Naive thymus-derived CD4-positive, alpha-beta T cell (primary cell): ENCODE measurements around the gene FLNC. TPM values are rescaled to one million over a fixed set of nuclear protein-coding genes. Genes with fewer than 3 reads are reported as not detected.

Experiments used
- polyA plus RNA-seq, 2 donors: library from polyadenylated mRNA; unstranded; fragments of 300-500 nt; fragmentation: Illumina TruSeq; gene quantifications; one replicate each; pipeline ENCODE4 v1.2.3, GENCODE V29; 2021
- total RNA-seq, 6 experiments: library from RNA in 5 of 6; stranded (reverse) in 5 of 6; gene quantifications; 1 replicate in 5 of 6; 2 replicates in 1 of 6; pipeline ENCODE4 v1.2.3 and lab custom pipeline; 2021 to 2026

The FLNC gene
- total and polyA plus RNA-seq, 7 experiments from 2014 or later = 0.05 to 0.19 TPM; not detected in 5

Other genes with a start within 250 kb of the FLNC start
- gene GARIN1A, start 158.1 kb upstream of the FLNC start, total RNA-seq = 1 to 10 TPM in 4 of 5 experiments, under 1 TPM in 1; 0.70 to 2.8 (median 1.8) TPM
- gene GARIN1A, start 158.1 kb upstream of the FLNC start, polyA plus RNA-seq = not detected
- 10 to 100 TPM; 18.6 to 36.2 (median 22.6) TPM for gene CALU, start 91.0 kb upstream of the FLNC start, total RNA-seq
- gene CALU, start 91.0 kb upstream of the FLNC start, polyA plus RNA-seq = 10 to 100 TPM; 19.2 to 22.2 TPM
- not detected for gene OPN1SW, start 54.6 kb upstream of the FLNC start, total RNA-seq
- not detected for gene OPN1SW, start 54.6 kb upstream of the FLNC start, polyA plus RNA-seq
- 10 to 100 TPM in 1 of 5 experiments, 1 to 10 TPM in 4; 6.7 to 14.0 (median 9.6) TPM for gene CCDC136, start 38.4 kb upstream of the FLNC start, total RNA-seq
- 1 to 10 TPM in 1 of 2 donors, under 1 TPM in 1; 0.70 to 1.6 TPM for gene CCDC136, start 38.4 kb upstream of the FLNC start, polyA plus RNA-seq
- 100 to 1,000 TPM in 2 of 5 experiments, 10 to 100 TPM in 3; 58.4 to 116 (median 79.1) TPM for gene ATP6V1F, start 32.5 kb downstream of the FLNC start, total RNA-seq
- 100 to 1,000 TPM; 339 to 340 TPM for gene ATP6V1F, start 32.5 kb downstream of the FLNC start, polyA plus RNA-seq
- 1 to 10 TPM in 1 of 5 experiments, under 1 TPM in 3, not detected in 1; 0.10 to 1.6 (median 0.24) TPM for gene KCP, start 80.3 kb downstream of the FLNC start, total RNA-seq
- not detected for gene KCP, start 80.3 kb downstream of the FLNC start, polyA plus RNA-seq
- 10 to 100 TPM in 1 of 5 experiments, 1 to 10 TPM in 4; 1.7 to 33.2 (median 4.6) TPM for gene IRF5, start 107.5 kb downstream of the FLNC start, total RNA-seq
- gene IRF5, start 107.5 kb downstream of the FLNC start, polyA plus RNA-seq = under 1 TPM; 0.38 to 0.95 TPM
- gene TNPO3, start 224.7 kb downstream of the FLNC start, total RNA-seq = 10 to 100 TPM; 28.6 to 40.6 (median 39.6) TPM
- gene TNPO3, start 224.7 kb downstream of the FLNC start, polyA plus RNA-seq = 10 to 100 TPM; 30.4 to 37.7 TPM